ENCODE measurements around the gene SLCO4A1.

- no peak for TF ChIP-seq POLR2A (IDR thresholded peaks at IDR 0.05)
- TF ChIP-seq, protein P1, sequence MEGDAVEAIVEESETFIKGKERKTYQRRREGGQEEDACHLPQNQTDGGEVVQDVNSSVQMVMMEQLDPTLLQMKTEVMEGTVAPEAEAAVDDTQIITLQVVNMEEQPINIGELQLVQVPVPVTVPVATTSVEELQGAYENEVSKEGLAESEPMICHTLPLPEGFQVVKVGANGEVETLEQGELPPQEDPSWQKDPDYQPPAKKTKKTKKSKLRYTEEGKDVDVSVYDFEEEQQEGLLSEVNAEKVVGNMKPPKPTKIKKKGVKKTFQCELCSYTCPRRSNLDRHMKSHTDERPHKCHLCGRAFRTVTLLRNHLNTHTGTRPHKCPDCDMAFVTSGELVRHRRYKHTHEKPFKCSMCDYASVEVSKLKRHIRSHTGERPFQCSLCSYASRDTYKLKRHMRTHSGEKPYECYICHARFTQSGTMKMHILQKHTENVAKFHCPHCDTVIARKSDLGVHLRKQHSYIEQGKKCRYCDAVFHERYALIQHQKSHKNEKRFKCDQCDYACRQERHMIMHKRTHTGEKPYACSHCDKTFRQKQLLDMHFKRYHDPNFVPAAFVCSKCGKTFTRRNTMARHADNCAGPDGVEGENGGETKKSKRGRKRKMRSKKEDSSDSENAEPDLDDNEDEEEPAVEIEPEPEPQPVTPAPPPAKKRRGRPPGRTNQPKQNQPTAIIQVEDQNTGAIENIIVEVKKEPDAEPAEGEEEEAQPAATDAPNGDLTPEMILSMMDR (IDR thresholded peaks at IDR 0.05): no peak
Measured at GRCh38 chr20:62669249-62669648, 26.9 kb downstream of the SLCO4A1 start.

Measured in adrenal gland (tissue), 5 donors.